HG02884 (cell line): Measurements from ENCODE around the gene ATXN1.
"Not testable (repeated sequence)": the region's sequence is repeated elsewhere in the genome, so short reads cannot be mapped to it uniquely, and the experiment has no call there.

Experiments
- ATAC-seq: cut with Tn5 transposase; IDR thresholded peaks from one replicate; pipeline ENCODE4 v1.9.1; 2021; ENCODE audit warnings: mild to moderate bottlenecking, moderate library complexity; ENCODE audit not compliant: unreplicated experiment

ATXN1 gene

DNA sequence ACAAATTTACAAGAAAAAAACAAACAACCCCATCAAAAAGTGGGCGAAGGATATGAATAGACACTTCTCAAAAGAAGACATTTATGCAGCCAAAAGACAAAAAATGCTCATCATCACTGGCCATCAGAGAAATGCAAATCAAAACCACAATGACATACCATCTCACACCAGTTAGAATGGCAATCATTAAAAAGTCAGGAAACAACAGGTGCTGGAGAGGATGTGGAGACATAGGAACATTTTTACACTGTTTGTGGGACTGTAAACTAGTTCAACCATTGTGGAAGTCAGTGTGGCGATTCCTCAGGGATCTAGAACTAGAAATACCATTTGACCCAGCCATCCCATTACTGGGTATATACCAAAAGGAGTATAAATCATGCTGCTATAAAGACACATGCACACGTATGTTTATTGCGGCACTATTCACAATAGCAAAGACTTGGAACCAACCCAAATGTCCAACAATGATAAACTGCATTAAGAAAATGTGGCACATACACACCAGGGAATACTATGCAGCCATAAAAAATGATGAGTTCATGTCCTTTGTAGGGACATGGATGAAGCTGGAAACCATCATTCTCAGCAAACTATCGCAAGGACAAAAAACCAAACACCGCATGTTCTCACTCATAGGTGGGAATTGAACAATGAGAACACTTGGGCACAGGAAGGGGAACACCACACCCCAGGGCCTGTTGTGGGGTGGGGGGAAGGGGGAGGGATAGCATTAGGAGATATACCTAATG is 58.5 kb downstream of the ATXN1 start:
- not testable (repeated sequence) for ATAC-seq

DNA sequence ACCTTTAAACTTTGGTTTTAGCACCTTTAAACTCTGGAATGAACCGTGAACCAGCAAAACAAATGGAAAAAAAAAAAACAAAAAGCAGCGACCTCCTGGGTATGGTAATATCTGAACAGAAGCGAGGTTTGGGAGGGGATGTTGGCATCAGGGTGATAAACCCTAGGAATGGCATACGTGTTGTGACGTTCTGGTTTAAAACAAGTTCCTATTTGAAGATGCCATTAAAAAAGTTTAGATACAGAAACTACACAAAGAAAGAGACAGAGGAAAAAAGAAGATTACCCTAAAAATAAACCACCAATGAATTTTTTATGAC is 60.4 kb downstream of the ATXN1 start:
- no peak for ATAC-seq

GRCh38 chr6:16700202-16700915 is 60.9 kb downstream of the ATXN1 start:
- ATAC-seq: no peak

GRCh38 chr6:16698997-16699868 is 62.0 kb downstream of the ATXN1 start:
- ATAC-seq: no peak

- no peak for ATAC-seq
Measured at GRCh38 chr6:16698162-16698533, 63.1 kb downstream of the ATXN1 start.

- ATAC-seq: no peak
Measured at GRCh38 chr6:16697437-16698161, 63.7 kb downstream of the ATXN1 start.

- ATAC-seq: no peak
Measured at GRCh38 chr6:16696496-16696895, 64.8 kb downstream of the ATXN1 start.

- ATAC-seq: peak; percentile 58
Measured at GRCh38 chr6:16694781-16695578, 66.3 kb downstream of the ATXN1 start.

DNA sequence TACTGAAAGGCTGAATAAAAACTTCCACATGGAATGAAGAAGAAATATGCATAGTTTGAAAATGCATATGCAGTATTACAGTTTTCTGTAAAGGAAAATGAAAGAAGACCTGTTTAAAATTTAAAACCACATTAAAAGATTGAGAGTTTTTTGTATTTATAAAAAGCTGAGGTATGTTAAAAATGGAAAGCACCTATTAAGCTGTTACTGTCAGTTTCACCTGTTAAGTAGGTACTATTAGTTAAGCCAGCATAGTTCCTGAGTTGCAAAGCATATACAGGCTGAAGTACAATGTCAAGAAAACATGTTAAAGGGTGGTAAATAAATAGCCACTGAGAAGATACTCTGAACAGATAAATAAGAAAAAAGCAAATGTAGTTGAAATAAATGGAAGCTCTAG is 69.9 kb downstream of the ATXN1 start:
- no peak for ATAC-seq

DNA sequence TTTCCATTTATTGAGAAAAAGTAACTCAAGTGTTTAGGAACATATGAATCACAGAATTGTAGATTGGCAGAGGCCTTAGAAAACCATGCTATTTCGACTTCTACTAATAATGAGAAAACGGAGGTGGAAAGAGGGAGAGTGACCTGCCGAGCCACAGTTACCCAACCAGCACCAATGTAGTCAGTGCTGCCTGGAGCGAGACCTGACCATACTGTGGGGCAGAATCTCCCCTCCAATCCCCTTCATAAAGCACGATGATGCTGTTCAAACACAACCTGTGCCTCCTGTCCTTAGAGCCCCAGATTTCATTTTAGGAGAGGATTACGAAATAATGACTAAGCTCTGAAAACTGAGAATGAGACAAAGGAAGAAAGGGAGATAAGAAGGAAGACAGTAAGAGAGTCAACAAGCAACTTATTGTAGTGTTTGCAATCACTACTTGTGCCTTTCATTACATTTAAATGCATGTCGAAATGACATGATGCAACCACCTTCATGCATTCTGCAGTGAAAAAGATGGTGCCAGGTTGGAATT is 70.6 kb downstream of the ATXN1 start:
- ATAC-seq: peak; percentile 85

- ATAC-seq: no peak
Measured at GRCh38 chr6:16689788-16690607, 71.3 kb downstream of the ATXN1 start.

GRCh38 chr6:16688984-16689636 is 72.2 kb downstream of the ATXN1 start:
- no peak for ATAC-seq

- ATAC-seq: no peak
Measured at GRCh38 chr6:16688436-16688835, 72.8 kb downstream of the ATXN1 start.

GRCh38 chr6:16687045-16687444 is 74.2 kb downstream of the ATXN1 start:
- no peak for ATAC-seq

DNA sequence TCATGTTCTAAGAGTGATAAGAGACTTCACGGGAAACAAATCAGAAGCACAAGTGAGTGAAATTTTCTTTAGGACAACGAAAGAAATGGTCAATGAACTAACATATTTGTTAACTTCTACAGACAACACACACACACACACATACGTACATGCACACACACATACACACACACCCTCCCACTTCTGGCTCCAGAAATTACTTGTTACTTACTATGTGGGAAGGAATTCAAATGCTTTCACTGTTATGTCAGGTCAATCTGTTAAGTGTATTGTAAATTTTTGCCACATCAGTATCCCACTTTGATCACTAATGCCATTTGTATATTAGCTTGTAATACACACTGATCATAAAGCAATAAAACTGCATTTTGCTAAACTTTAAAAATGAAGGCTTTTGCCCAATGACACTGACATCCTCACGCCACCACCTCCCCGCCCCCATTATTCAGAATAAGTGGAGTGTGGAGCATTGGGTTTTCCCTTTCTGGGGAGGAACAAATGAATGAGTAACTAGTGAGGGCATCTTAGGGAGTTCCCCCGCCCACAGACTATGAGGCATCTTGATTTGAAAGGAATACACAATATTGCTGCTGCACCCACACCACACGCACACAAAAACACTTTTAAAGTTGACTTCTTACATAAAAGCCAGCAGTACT is 76.2 kb downstream of the ATXN1 start:
- peak; percentile 63 for ATAC-seq

GRCh38 chr6:16684195-16684689 is 77.0 kb downstream of the ATXN1 start:
- no peak for ATAC-seq

DNA sequence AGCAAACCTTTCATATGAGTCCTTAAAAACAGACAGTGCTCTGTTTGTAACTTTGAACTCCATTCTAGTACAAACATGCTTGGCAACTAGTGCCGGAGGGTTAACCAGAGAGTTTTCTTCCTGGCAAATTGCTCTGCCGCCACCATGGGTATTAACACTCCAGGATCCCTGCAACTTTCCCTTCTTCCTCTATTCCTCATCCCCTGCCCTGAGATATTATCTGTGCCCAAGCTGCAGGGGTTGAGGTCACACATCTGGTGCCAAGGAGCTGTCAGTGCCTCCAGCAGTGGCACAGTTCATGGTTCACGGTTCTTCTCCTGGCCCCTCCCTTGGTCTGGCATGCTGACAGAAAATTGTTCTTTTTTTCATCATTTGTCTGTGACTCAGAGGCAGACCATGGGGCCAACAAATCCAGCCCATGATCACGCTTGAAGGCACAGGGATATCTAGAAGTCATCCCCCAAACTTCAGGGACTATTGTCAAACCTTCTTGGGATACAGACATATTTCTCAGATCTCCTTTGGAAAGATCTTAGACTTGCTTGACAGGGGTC is 77.5 kb downstream of the ATXN1 start:
- ATAC-seq: no peak
